Epithelial cell of esophagus (primary cell): ENCODE results near the gene SPAG9.

Experiments used
- DNase-seq: peaks from one replicate; pipeline ENCODE4 v3.0.0; 2010; ENCODE audit warnings: low read depth
- H3K4me3 ChIP-seq: 2 replicates; pipeline ENCODE4 v1.5.1; 2011; ENCODE audit warnings: mild to moderate bottlenecking, low read length, control low read depth
- TF ChIP-seq, protein P1 (sequence below): IDR thresholded peaks from 2 replicates; pipeline ENCODE4 v1.5.1; 2011; ENCODE audit warnings: low read depth, mild to moderate bottlenecking, low read length, control low read depth, inconsistent platforms; ENCODE audit not compliant: insufficient read depth; ENCODE audit errors: missing control alignments

Gene SPAG9

DNA sequence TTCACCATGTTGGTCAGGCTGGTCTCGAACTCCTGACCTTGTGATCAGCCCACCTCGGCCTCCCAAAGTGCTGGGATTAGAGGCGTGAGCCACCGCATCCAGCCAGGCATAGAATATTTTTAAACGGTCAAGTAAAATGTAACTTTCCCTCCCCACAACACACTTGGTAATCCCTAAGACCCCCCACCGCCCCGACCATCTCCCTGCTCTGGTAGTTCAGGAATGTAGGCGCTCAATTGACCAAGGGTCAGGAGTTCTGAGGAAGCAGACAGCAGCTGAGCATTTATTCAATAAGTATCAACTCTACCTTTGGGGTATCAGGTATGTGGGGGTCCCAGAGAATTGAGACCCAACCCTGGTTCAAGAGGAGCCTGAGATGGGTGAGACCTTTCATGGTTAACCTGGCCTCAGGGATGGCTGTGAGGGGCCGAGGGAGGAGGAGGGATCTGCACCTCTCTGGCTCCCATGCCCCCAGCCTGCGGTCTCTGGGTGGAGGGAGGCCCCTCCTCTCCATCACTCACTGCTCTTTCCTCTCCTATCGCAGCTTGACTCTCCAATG, 206.1 kb downstream of the SPAG9 start:
- TF ChIP-seq, protein P1, sequence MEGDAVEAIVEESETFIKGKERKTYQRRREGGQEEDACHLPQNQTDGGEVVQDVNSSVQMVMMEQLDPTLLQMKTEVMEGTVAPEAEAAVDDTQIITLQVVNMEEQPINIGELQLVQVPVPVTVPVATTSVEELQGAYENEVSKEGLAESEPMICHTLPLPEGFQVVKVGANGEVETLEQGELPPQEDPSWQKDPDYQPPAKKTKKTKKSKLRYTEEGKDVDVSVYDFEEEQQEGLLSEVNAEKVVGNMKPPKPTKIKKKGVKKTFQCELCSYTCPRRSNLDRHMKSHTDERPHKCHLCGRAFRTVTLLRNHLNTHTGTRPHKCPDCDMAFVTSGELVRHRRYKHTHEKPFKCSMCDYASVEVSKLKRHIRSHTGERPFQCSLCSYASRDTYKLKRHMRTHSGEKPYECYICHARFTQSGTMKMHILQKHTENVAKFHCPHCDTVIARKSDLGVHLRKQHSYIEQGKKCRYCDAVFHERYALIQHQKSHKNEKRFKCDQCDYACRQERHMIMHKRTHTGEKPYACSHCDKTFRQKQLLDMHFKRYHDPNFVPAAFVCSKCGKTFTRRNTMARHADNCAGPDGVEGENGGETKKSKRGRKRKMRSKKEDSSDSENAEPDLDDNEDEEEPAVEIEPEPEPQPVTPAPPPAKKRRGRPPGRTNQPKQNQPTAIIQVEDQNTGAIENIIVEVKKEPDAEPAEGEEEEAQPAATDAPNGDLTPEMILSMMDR, result no peak
- no peak for DNase-seq
- no peak overlapping the region for H3K4me3 ChIP-seq

DNA sequence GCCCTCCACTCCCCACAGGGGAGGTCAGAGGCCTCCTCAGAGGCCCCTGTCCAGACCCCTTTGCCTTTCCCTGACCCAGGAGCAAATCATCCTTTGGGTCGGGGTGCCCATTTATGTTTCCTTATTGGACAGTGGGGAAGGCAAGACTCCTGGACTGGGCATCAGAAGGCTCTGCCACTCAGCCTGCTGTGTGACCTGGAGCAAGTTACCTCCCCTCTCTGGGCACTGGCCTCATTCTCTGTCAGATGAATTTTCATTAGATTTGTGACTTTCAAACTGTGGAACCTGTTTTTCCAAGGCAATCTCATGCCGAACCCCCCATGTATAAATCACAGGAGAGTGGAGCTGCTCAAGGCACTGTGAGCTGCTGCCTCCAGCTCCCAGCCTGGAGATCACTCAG, 207.5 kb downstream of the SPAG9 start:
- no peak for DNase-seq
- TF ChIP-seq, protein P1, result no peak
- H3K4me3 ChIP-seq, result no peak overlapping the region
